ENCODE data around the gene CNTN3.

- TF ChIP-seq YY1 (IDR thresholded peaks at IDR 0.05; ENCODE audit: extremely low read depth, insufficient replicate concordance, low read depth, low read length) (no peak), SP1 (IDR thresholded peaks at IDR 0.05; ENCODE audit: low read depth) (no peak), EGR1 (IDR thresholded peaks at IDR 0.05; ENCODE audit: low read depth) (no peak), CTCF (IDR thresholded peaks at IDR 0.05 in 2 of 3, conservative IDR thresholded peaks at IDR 0.05 in 1 of 3; ENCODE audit: borderline replicate concordance in 1 of 3, insufficient read depth in 1 of 3, low read depth in 2 of 3, low read length in 2 of 3) (no peak), MAX (IDR thresholded peaks at IDR 0.05) (no peak), POLR2AphosphoS5 (IDR thresholded peaks at IDR 0.05; ENCODE audit: low read depth, low read length) (no peak), CBX3 (IDR thresholded peaks at IDR 0.05; ENCODE audit: low read depth) (no peak), TCF7L2 (IDR thresholded peaks at IDR 0.05; ENCODE audit: borderline replicate concordance, extremely low read depth, insufficient read depth, insufficient read length) (no peak)
Observed at GRCh38 chr3:74592359-74592758, 22.1 kb downstream of the CNTN3 start.
